Stimulated activated CD4-positive, alpha-beta T cell treated with anti-CD3 and anti-CD28 coated beads, Interleukin-4, amount 100 ng/mL, for 48 hours (primary cell): ENCODE results near the gene NR0B2.
"Not testable (repeated sequence)": the region's sequence is repeated elsewhere in the genome, so short reads cannot be mapped to it uniquely, and the experiment has no call there.

Experiments used
- DNase-seq, 2 donors: peaks; one replicate each; pipeline ENCODE4 v3.0.0-alpha.2; 2020; ENCODE audit warnings: low read depth in 2 of 2

The NR0B2 gene

GRCh38 chr1:26913754-26914619, at the start of gene NR0B2:
Gene NR0B2, minus strand, starts transcription at chr1:26913975. Its CDS starts 35 bp downstream, at chr1:26913940.
- no peak for DNase-seq

- no peak for DNase-seq
Observed at GRCh38 chr1:26961826-26962225, 48.1 kb upstream of the NR0B2 start.

GRCh38 chr1:26960625-26960966, 46.8 kb upstream of the NR0B2 start:
- no peak for DNase-seq

GRCh38 chr1:26959722-26960624, 46.2 kb upstream of the NR0B2 start, which contains the start of gene KDF1:
Gene KDF1, minus strand, starts transcription at chr1:26960468. Its CDS starts 8,088 bp downstream, at chr1:26952380.
- DNase-seq = peak; percentile 15 to 16

GRCh38 chr1:26959270-26959669, 45.5 kb upstream of the NR0B2 start:
- no peak for DNase-seq

GRCh38 chr1:26957306-26957705, 43.5 kb upstream of the NR0B2 start:
- no peak for DNase-seq

GRCh38 chr1:26956321-26956720, 42.5 kb upstream of the NR0B2 start:
- DNase-seq = no peak

GRCh38 chr1:26953374-26953773, 39.6 kb upstream of the NR0B2 start:
- no peak for DNase-seq

- no peak for DNase-seq
Observed at GRCh38 chr1:26951821-26952497, 38.2 kb upstream of the NR0B2 start.

GRCh38 chr1:26951216-26951615, 37.4 kb upstream of the NR0B2 start:
- no peak for DNase-seq

- DNase-seq = no peak
Observed at GRCh38 chr1:26950602-26951001, 36.8 kb upstream of the NR0B2 start.

- DNase-seq = no peak
Observed at GRCh38 chr1:26949926-26950319, 36.1 kb upstream of the NR0B2 start.

- DNase-seq = no peak
Observed at GRCh38 chr1:26949266-26949925, 35.6 kb upstream of the NR0B2 start.

GRCh38 chr1:26948725-26949057, 34.9 kb upstream of the NR0B2 start:
- not testable (repeated sequence) for DNase-seq

GRCh38 chr1:26946270-26946669, 32.5 kb upstream of the NR0B2 start:
- DNase-seq = no peak

- DNase-seq = no peak
Observed at GRCh38 chr1:26945728-26946127, 32.0 kb upstream of the NR0B2 start.

- DNase-seq = no peak
Observed at GRCh38 chr1:26945138-26945537, 31.4 kb upstream of the NR0B2 start.

GRCh38 chr1:26942656-26943055, 28.9 kb upstream of the NR0B2 start:
- no peak for DNase-seq

- DNase-seq = no peak
Observed at GRCh38 chr1:26941311-26941710, 27.5 kb upstream of the NR0B2 start.

- DNase-seq = no peak
Observed at GRCh38 chr1:26938659-26939025, 24.9 kb upstream of the NR0B2 start.

GRCh38 chr1:26938004-26938658, 24.4 kb upstream of the NR0B2 start:
- no peak for DNase-seq
